NCI-H187 treated with DMSO at 0.1 percent for 48 hours (cell line): ENCODE results near the gene GCGR.

Source experiments
- DNase-seq: peaks from one replicate; lab custom pipeline; 2025; lab: John Stamatoyannopoulos, UW

Gene GCGR

GRCh38 chr17:81811705-81812570 lies 8.0 kb downstream of the GCGR start:
- DNase-seq = no peak

DNA sequence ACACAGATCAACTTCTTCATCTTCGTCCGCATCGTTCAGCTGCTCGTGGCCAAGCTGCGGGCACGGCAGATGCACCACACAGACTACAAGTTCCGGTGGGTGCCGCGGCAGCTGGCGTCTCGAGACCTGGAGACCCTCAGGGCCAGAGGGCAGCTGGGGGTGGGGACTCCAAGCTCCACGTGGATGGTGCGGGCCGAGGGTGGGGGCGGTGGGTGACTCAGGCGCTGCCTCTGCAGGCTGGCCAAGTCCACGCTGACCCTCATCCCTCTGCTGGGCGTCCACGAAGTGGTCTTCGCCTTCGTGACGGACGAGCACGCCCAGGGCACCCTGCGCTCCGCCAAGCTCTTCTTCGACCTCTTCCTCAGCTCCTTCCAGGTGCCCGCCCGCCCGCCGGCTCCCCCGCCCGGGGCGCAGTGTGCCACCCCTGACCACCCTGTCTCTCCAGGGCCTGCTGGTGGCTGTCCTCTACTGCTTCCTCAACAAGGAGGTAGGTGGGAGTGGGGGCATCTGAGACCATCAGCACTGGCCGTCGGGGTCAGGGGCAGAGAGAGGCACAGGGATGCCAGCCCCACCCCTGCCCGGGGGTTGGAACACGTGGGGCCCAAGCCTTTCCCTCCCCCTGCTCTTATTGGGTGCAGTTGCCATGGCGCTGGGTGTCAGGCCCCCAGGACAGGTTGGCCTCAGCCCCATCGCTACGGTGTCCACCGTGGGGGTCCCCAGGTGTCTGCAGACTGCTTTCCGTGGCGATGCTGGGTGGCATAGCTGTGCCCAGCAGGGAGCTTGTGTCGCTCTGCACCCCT lies 8.8 kb downstream of the GCGR start:
- no peak for DNase-seq

DNA sequence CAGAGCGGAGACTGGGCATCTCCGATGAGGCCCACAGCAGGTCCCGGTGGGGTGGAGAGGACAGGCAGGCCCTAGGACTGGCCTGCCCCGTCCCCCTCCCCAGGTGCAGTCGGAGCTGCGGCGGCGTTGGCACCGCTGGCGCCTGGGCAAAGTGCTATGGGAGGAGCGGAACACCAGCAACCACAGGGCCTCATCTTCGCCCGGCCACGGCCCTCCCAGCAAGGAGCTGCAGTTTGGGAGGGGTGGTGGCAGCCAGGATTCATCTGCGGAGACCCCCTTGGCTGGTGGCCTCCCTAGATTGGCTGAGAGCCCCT lies 9.4 kb downstream of the GCGR start:
- no peak for DNase-seq

- DNase-seq = no peak
These were observed 10.1 kb downstream of the GCGR start for GRCh38 chr17:81813861-81814683.

DNA sequence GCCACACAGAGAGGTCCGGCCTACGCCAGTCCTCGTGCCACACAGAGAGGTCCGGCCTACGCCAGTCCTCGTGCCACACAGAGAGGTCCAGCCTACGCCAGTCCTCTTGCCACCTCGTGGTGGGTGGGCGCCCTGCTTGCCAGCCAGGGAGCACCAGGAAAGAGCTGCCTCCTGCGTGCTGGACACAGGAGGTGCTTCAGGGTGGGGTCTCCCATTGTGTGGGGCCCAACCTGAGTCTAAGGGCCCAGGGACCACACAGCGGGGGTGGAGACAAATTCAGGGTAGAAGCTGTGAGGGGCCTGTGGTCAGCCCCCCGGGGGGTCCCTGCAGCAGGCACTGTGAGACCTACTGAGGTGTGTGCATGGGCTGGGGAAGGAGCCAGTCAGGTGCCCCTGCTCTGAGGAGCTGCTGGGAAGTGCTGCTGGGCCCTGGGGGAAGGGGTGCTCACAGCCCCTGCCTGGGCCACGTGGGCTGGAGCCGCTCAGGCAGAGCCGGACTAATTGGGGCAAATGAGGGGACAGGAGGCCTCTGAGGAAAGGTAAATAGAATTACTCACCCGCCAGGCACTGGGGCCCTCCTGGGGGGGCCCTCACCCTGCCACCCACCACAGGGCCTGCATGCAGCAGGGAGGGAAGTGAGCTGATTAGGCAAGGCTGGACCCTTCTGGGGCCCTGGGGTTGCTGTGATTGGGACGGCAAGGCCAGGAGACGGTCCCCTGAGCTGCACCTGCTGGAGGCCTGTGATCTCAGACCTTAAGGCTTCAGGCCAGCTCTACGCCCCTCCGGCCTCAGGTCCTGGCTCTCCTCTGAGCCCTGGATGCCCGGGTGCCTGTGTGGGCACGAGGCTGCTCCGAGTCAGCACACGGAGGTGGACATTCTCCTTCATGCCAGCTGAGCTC lies 11.0 kb downstream of the GCGR start:
- no peak for DNase-seq

DNA sequence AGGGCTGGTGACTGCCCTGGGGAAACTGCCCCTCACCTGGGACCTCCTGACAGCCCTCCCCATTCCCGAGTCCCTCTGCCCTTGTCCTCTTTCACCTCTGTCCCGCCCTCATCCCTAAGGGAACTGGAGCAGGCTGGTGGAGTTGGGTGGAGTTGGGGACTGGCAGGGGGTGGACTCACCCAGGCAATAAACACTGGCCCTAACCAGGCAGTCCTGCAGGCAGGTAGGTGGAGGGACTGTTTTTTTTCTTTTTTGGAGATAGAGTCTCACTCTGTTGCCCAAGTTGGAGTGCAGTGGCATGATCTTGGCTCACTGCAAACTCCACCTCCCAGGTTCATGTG lies 11.7 kb downstream of the GCGR start:
- DNase-seq = no peak

DNA sequence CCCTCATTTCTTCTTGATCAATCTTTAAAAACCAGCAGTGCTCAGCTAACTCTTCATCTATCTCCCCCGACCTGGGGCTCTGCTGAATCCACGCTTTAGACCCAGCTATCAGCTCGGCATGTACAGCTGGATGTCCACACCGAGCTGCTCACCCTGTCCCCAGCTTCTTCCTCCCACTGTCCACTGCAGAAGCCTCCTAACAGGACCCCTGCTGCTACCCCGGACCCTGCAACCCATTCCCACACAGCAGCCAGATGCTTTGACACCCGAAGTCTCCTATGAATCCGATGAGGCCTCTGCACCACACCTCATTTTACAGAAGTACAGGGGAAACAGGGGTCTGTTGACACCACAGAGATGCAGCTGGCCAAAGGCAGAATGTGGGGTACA lies 13.8 kb downstream of the GCGR start:
- no peak for DNase-seq

DNA sequence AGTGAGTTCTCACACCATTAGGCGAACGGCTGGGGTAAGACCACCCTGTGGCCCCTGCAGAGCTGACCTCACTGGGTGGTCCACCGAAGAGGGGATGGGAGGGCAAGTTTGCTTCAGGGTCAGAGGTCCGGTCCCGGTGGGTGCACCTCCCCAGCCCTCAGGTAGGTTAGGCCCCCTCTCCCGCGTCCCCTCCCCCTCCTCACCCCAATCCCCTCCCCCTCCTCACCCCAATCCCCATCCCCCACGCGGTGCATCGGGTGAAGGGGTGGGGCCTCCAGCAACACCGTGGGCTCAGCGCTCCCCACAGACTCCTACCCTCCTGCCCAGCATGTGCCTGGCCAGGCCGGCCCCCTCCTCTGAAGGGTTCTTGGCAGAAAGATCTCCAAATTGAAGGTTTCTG lies 15.8 kb downstream of the GCGR start:
- DNase-seq = no peak

- DNase-seq = no peak
These were observed 17.2 kb downstream of the GCGR start for GRCh38 chr17:81821147-81821546.

- no peak for DNase-seq
These were observed 17.8 kb downstream of the GCGR start for GRCh38 chr17:81821603-81822311.

- no peak for DNase-seq
These were observed 18.3 kb downstream of the GCGR start for GRCh38 chr17:81822312-81822637.

GRCh38 chr17:81822996-81823819 lies 19.3 kb downstream of the GCGR start:
- no peak for DNase-seq

DNA sequence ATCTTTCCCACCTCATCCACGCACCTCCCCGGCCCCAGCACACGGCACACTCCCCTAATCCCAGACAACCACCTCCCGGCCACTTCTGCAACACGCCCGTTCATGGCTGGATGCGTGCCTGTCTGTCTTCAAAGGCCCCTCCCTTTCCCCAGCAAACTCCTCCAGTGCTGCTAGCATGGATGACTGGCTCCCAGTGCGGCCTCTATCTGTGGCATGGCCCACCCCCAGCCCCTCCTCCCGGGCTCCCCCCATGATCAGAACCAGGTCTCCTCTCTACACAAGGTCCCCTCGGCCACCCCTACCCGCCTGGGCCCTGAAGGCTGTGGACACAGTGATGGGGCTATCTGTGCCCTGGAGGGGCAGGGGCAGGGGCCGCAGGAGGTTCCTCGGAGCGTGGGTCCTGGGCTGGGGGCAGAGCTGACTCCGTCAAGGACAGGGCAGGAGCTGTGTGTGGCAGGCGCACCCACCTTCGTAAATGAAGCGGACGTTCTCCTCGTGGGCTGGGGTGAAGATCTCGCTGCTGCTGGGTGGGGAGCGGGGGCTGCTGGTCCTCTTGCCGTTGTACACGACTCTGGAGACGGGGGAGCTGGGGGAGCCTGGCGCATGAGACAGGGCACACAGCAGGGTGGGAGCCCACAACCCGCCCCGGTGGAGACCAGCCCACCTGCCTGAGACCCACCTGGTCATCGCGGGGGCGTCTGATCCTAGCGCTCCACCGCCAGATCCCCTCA lies 20.0 kb downstream of the GCGR start:
- no peak for DNase-seq

DNA sequence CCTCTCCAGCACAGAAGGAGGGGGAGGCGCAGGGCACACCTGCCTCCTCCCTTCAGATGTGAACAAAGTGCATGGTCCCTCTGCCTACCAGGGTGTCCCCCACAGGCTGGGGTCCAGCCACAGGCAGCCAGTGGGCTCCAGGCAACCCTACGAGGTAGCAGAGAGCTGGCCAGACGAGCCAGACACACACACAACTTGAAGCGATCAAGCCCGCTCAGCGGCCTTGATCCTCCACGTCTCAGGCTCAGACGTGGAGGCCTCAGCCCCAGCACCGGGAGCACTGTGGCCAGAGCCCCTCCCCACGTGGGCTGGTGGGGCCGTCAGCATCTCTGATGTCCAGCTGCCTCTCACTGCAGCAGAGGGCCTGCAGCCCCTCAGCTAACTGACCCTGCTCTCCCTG lies 20.6 kb downstream of the GCGR start:
- no peak for DNase-seq

DNA sequence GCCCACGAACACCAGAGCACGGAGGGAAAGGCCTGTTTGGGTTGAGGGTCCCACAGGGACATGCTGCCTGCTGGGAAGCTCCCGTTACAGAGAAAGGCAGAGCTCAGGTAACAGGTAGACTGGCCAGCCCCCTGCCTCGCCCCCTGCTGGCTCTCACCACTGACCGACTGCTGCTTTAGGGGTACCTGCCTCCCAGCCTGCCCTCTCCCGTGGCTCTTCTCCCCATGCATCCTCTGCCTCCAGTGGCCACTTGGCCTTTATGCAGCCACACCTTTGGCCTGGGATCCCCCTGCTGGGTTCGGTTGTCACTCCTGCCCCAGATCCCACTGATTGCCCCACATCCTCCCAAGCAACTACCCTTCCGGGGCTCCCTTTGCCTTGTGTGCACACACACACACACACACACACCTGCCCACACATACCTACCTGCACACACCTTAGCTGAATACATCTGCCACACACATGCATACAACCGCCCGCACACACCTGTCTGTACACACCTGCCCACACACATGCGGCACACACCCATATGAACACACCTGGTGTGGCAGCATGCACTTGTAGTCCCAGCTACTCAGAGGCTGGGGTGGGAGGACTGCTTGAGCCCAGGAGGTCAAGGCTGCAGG lies 22.0 kb downstream of the GCGR start:
- DNase-seq = no peak

DNA sequence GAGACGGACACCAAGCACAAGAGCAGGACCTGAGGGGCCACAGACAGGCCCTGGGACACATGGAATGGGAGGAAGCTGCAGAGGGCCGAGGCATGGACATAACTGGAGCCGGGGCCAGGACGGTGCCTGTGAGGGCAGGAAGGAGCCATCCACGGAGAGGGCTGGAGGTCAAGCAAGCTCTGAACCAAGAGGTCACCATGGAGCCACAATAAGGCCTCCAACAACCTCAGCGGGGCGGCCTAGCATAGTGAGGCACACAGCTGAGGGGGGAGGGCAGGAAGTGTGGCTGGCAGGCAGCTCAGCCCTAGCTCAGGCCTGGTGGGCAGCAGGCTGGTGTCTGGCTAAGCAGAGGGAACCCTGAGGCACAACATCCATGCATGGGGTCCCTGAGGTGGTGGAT lies 24.7 kb downstream of the GCGR start:
- no peak for DNase-seq

DNA sequence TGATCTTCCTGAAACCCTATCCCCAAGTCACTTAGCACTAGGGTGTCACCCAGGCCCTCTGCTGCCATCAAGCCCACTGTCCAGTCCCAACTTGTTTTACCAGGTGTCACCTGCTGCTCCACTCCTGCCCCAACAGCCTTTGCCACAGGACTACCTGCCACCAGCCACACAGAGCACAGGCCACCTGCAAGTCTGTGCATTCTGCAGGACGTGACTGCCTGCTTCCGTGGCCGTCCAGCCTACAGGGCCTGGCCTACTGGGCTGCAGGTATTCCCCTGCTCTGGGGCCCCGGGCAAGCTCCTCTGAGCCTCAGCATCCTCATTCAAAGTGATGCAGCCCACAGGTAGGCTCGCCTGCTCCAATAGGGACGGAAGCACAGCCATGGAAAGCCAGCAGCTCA lies 25.9 kb downstream of the GCGR start:
- no peak for DNase-seq

DNA sequence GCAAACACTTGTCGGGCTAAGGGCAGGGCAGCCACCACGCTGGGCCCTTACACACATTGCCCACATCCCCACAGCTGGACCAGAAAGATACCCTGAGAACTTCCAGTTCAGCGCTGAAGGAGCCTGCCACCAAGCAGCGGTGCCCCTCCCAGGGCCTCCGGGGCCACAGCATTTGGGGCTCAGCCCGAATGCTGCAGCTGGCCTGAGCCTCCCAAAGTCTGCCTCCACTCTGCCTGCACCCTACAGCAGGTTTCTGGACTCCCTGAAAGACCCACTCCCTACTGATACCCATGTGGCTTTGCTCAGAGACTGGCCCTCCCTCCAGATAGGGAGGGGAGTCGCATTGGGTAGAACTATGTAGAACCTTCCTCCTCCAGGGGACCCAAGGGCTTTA lies 27.6 kb downstream of the GCGR start:
- DNase-seq = no peak

DNA sequence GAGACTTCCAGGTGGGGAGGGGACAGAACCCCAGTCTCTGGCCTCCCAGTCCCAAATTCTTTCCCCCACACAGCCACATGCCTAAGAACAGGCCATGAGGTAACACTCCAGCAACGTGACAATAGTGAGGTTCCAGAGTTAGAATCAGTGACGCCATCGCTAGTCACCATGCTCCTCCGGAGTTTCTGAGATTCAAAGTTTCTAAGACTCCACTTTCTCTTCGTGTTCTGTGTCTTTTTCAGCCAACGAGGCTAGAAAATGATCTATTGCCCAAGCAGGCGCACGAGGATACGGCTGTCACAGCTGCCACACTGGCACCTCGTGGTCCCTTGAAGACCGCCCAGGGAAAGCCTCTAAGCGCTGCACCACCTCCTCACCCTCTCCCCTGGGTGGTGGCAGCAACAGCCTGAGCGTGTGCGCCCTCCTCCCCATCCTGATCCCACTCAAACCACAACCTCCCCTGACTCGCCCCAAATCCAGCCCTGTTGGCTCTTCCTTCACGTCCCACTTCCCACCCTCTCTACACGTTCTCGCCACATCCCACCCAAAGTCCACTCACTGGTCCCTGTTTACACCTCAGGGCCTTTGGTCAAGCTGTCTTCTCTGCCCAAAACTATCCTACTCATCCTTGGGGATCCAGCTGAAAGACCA lies 28.1 kb downstream of the GCGR start:
- no peak for DNase-seq
